ENCODE results near the gene TBC1D13. TPM values are rescaled to one million over a fixed set of nuclear protein-coding genes. Genes with fewer than 3 reads are reported as not detected.

Gene TBC1D13
- total and polyA plus RNA-seq, 2 of the 4 experiments (the other 2 are of a cell fraction) = 9.1 to 26.4 TPM

DNA sequence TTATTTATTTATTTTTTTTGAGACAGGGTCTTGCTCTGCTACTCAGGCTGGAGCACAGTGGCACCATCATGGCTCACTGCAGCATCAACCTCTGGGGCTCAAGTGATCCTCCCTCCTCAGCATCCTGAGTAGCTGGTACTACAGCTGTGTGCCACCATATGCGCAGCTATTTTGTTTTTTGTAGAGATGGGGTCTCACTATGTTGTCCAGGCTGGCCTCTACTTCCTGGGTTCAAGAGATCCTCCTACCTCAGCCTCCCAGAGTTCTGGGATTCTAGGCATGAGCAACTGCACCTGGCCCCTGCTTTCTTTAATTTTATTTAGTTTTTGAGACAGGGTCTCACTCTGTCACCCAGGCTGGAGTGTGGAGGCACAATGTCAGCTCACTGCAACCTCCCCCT, 43.6 kb upstream of the TBC1D13 start:
- TF ChIP-seq, protein P1, sequence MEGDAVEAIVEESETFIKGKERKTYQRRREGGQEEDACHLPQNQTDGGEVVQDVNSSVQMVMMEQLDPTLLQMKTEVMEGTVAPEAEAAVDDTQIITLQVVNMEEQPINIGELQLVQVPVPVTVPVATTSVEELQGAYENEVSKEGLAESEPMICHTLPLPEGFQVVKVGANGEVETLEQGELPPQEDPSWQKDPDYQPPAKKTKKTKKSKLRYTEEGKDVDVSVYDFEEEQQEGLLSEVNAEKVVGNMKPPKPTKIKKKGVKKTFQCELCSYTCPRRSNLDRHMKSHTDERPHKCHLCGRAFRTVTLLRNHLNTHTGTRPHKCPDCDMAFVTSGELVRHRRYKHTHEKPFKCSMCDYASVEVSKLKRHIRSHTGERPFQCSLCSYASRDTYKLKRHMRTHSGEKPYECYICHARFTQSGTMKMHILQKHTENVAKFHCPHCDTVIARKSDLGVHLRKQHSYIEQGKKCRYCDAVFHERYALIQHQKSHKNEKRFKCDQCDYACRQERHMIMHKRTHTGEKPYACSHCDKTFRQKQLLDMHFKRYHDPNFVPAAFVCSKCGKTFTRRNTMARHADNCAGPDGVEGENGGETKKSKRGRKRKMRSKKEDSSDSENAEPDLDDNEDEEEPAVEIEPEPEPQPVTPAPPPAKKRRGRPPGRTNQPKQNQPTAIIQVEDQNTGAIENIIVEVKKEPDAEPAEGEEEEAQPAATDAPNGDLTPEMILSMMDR (conservative IDR thresholded peaks at IDR 0.05; ENCODE audit: low read depth, low read length) = no peak
- TF ChIP-seq RCOR1 (IDR thresholded peaks at IDR 0.05; ENCODE audit: insufficient replicate concordance, low read length) (no peak), NFE2L2 (IDR thresholded peaks at IDR 0.05; ENCODE audit: low read depth, low read length) (no peak), POLR2A (IDR thresholded peaks at IDR 0.05; ENCODE audit: low read depth, low read length) (no peak), FOS (IDR thresholded peaks at IDR 0.05; ENCODE audit: low read depth, low read length) (no peak), CEBPB (IDR thresholded peaks at IDR 0.05; ENCODE audit: low read depth, low read length) (no peak), RFX5 (IDR thresholded peaks at IDR 0.05; ENCODE audit: low read depth, low read length) (no peak), MXI1 (IDR thresholded peaks at IDR 0.05; ENCODE audit: borderline replicate concordance, low read depth, low read length) (no peak), CHD1 (IDR thresholded peaks at IDR 0.05; ENCODE audit: low read depth, low read length) (no peak), BHLHE40 (IDR thresholded peaks at IDR 0.05; ENCODE audit: low read depth, low read length) (no peak), MAZ (IDR thresholded peaks at IDR 0.05; ENCODE audit: borderline replicate concordance, low read depth, low read length) (no peak)
- TF ChIP-seq, protein P2, sequence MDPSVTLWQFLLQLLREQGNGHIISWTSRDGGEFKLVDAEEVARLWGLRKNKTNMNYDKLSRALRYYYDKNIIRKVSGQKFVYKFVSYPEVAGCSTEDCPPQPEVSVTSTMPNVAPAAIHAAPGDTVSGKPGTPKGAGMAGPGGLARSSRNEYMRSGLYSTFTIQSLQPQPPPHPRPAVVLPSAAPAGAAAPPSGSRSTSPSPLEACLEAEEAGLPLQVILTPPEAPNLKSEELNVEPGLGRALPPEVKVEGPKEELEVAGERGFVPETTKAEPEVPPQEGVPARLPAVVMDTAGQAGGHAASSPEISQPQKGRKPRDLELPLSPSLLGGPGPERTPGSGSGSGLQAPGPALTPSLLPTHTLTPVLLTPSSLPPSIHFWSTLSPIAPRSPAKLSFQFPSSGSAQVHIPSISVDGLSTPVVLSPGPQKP (IDR thresholded peaks at IDR 0.05; ENCODE audit: borderline replicate concordance, low read depth, low read length) = no peak
- TF ChIP-seq, protein P3, sequence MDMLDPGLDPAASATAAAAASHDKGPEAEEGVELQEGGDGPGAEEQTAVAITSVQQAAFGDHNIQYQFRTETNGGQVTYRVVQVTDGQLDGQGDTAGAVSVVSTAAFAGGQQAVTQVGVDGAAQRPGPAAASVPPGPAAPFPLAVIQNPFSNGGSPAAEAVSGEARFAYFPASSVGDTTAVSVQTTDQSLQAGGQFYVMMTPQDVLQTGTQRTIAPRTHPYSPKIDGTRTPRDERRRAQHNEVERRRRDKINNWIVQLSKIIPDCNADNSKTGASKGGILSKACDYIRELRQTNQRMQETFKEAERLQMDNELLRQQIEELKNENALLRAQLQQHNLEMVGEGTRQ (IDR thresholded peaks at IDR 0.05; ENCODE audit: low read depth, low read length) = no peak
- Histone ChIP-seq H3K14ac (replicated peaks; ENCODE audit: low read depth, low read length) (no peak overlapping the region), H4K5ac (ENCODE audit: low read depth, low read length) (no peak overlapping the region), H3K56ac (ENCODE audit: extremely low read depth, insufficient read depth, low read length) (no peak overlapping the region), H3K4me2 (ENCODE audit: low read depth, low read length) (no peak overlapping the region), H3K36me3 (ENCODE audit: control insufficient read depth, insufficient read depth, low read length) (peaks cover 26% of the 10 kb centered on the region), H4K91ac (ENCODE audit: insufficient read depth, low read depth, low read length) (no peak overlapping the region), H3K23ac (ENCODE audit: low read depth, low read length) (no peak overlapping the region), H4K8ac (ENCODE audit: low read depth in 2 of 2, low read length in 2 of 2) (no peak overlapping the region), H2AFZ (replicated peaks; ENCODE audit: low read length, poor library complexity) (no peak overlapping the region), H3K9ac (ENCODE audit: low read depth, low read length) (no peak overlapping the region), H2AK5ac (ENCODE audit: low read depth, low read length) (no peak overlapping the region), H3K4me1 (ENCODE audit: control insufficient read depth, insufficient read depth, low read length) (no peaks in the 10 kb centered on the region), H3K79me1 (ENCODE audit: low read depth in 1 of 2, low read length in 2 of 2) (no peaks in the 10 kb centered on the region), H3K18ac (ENCODE audit: low read depth, low read length) (no peak overlapping the region), H3K27ac (ENCODE audit: insufficient read depth, low read length) (no peak overlapping the region), H2BK5ac (ENCODE audit: low read depth, low read length, poor library complexity, severe bottlenecking) (no peak overlapping the region), H4K20me1 (ENCODE audit: insufficient read depth, low read length) (no peaks in the 10 kb centered on the region), H2AK9ac (replicated peaks; ENCODE audit: low read depth, low read length, poor library complexity) (no peak overlapping the region), H3K9me1 (ENCODE audit: insufficient read depth, low read length) (0 out of 2 replicates have a peak, but pooled peaks cover 2% of the 10 kb centered on the region), H2BK20ac (ENCODE audit: low read depth, low read length) (no peak overlapping the region), H3K27me3 (ENCODE audit: control insufficient read depth, insufficient read depth, low read length) (no peaks in the 10 kb centered on the region), H2BK120ac (ENCODE audit: low read depth, low read length) (no peak overlapping the region), H3K4ac (ENCODE audit: low read depth, low read length) (no peak overlapping the region), H3K9me3 (ENCODE audit: control insufficient read depth, insufficient read depth, low read length) (no peaks in the 10 kb centered on the region), H2BK15ac (ENCODE audit: low read depth, low read length) (no peak overlapping the region), H3K4me3 (ENCODE audit: insufficient read depth, low read depth, low read length) (no peak overlapping the region)
- ATAC-seq (ENCODE audit: low read depth) (no peak), DNase-seq (no peak)
- dilution Hi-C loops (cut with HindIII; ENCODE audit: low sequenced_read_pairs, unreplicated experiment) = no loop called here
- POLR2A ChIA-PET (ENCODE audit: unreplicated experiment) = no interaction called here
- no TSS peak for BruUV-seq (replicated peaks)
- no CpG with 5 or more reads among the region's 1 CpG for WGBS, 2 experiments (ENCODE audit: extremely low coverage in 2 of 2, insufficient read length in 1 of 2)
- in situ Hi-C loops (cut with MboI; ENCODE audit: low sequenced_read_pairs) = no loop called here
- intact Hi-C loops (cut with micrococcal nuclease) = no loop called here
- CTCF ChIA-PET = no interaction called here

Measured in IMR-90 (cell line).